H9 (cell line): Measurements from ENCODE around the gene MRPL28. TPM values are rescaled to one million over a fixed set of nuclear protein-coding genes. Genes with fewer than 3 reads are reported as not detected.

Experiments
- DNase-seq: peaks from one replicate; pipeline ENCODE4 v3.0.0-alpha.2; 2017
- H2AFZ ChIP-seq: one replicate; pipeline ENCODE4 v1.6.1; 2013; ENCODE audit warnings: mild to moderate bottlenecking, low read length, control low read depth, moderate library complexity
- H2AK5ac ChIP-seq: 2 replicates; pipeline ENCODE4 v1.6.1; 2013; ENCODE audit warnings: low read length, control low read depth, mixed read lengths; ENCODE audit not compliant: insufficient read length
- H2BK120ac ChIP-seq: one replicate; pipeline ENCODE4 v1.6.1; 2013; ENCODE audit warnings: low read depth, mild to moderate bottlenecking, low read length, control low read depth, inconsistent platforms; ENCODE audit not compliant: poor library complexity, severe bottlenecking
- H2BK12ac ChIP-seq: 2 replicates; pipeline ENCODE4 v1.6.1; 2013; ENCODE audit warnings: low read length, control low read depth, mixed read lengths, low read depth; ENCODE audit not compliant: insufficient read length
- H2BK15ac ChIP-seq: 2 replicates; pipeline ENCODE4 v1.6.1; 2013; ENCODE audit warnings: low read depth, low read length, control low read depth
- H2BK20ac ChIP-seq: one replicate; pipeline ENCODE4 v1.6.1; 2013; ENCODE audit warnings: low read depth, mild to moderate bottlenecking, low read length, control low read depth, inconsistent platforms; ENCODE audit not compliant: poor library complexity, severe bottlenecking
- H2BK5ac ChIP-seq: 2 replicates; pipeline ENCODE4 v1.6.1; 2013; ENCODE audit warnings: low read length, control low read depth, mixed read lengths; ENCODE audit not compliant: insufficient read length
- H3K14ac ChIP-seq: 2 replicates; pipeline ENCODE4 v1.6.1; 2013; ENCODE audit warnings: low read length, control low read depth; ENCODE audit not compliant: insufficient read depth
- H3K18ac ChIP-seq: 2 replicates; pipeline ENCODE4 v1.6.1; 2013; ENCODE audit warnings: low read depth, mild to moderate bottlenecking, mixed read lengths, low read length, control low read depth; ENCODE audit not compliant: insufficient read length
- H3K23ac ChIP-seq: 2 replicates; pipeline ENCODE4 v1.6.1; 2013; ENCODE audit warnings: low read length, control low read depth, mixed read lengths, low read depth; ENCODE audit not compliant: insufficient read length
- H3K23me2 ChIP-seq: 2 replicates; pipeline ENCODE4 v1.6.1; 2013; ENCODE audit warnings: low read depth, mild to moderate bottlenecking, mixed read lengths, low read length, control low read depth; ENCODE audit not compliant: insufficient read length, poor library complexity, severe bottlenecking
- H3K27ac ChIP-seq: 2 replicates; pipeline ENCODE4 v1.5.1; 2013; ENCODE audit warnings: low read length, control low read depth, mixed read lengths, low read depth; ENCODE audit not compliant: insufficient read length
- H3K27me3 ChIP-seq: 2 replicates; pipeline ENCODE4 v1.6.1; 2013; ENCODE audit warnings: low read length, control low read depth, inconsistent platforms; ENCODE audit not compliant: insufficient read depth
- H3K4ac ChIP-seq: 2 replicates; pipeline ENCODE4 v1.6.1; 2013; ENCODE audit warnings: low read depth, mild to moderate bottlenecking, control low read depth, inconsistent platforms, low read length, moderate library complexity
- H3K4me1 ChIP-seq: 2 replicates; pipeline ENCODE4 v1.6.1; 2013; ENCODE audit warnings: low read length, control low read depth, inconsistent platforms; ENCODE audit not compliant: insufficient read depth
- H3K4me2 ChIP-seq: 2 replicates; pipeline ENCODE4 v1.6.1; 2013; ENCODE audit warnings: low read length, control low read depth, mixed read lengths; ENCODE audit not compliant: insufficient read length, insufficient read depth
- H3K56ac ChIP-seq: 2 replicates; pipeline ENCODE4 v1.6.1; 2013; ENCODE audit warnings: low read depth, mild to moderate bottlenecking, mixed read lengths, low read length, control low read depth; ENCODE audit not compliant: insufficient read length
- H3K79me1 ChIP-seq: 2 replicates; pipeline ENCODE4 v1.6.1; 2013; ENCODE audit warnings: low read depth, mild to moderate bottlenecking, moderate library complexity, low read length, control low read depth, inconsistent platforms; ENCODE audit not compliant: insufficient read depth, poor library complexity, severe bottlenecking
- H3K79me2 ChIP-seq: 2 replicates; pipeline ENCODE4 v1.6.1; 2013; ENCODE audit warnings: low read length, control low read depth, inconsistent platforms; ENCODE audit not compliant: insufficient read depth
- H3K9ac ChIP-seq: 2 replicates; pipeline ENCODE4 v1.6.1; 2013; ENCODE audit warnings: low read length, control low read depth, mixed read lengths; ENCODE audit not compliant: insufficient read length; ENCODE audit errors: extremely low read depth
- H3K9me3 ChIP-seq: one replicate; pipeline ENCODE4 v1.6.1; 2013; ENCODE audit warnings: low read depth, low read length, inconsistent platforms; ENCODE audit not compliant: control insufficient read depth
- H3T11ph ChIP-seq: one replicate; pipeline ENCODE4 v1.6.1; 2013; ENCODE audit warnings: mild to moderate bottlenecking, low read length, control low read depth, inconsistent platforms
- H4K20me1 ChIP-seq: one replicate; pipeline ENCODE4 v1.6.1; 2013; ENCODE audit not compliant: control insufficient read depth, insufficient read length, insufficient read depth
- H4K5ac ChIP-seq: 2 replicates; pipeline ENCODE4 v1.6.1; 2013; ENCODE audit warnings: low read depth, mild to moderate bottlenecking, mixed read lengths, low read length, control low read depth; ENCODE audit not compliant: insufficient read length
- H4K8ac ChIP-seq: replicated peaks from 2 replicates; pipeline ENCODE4 v1.6.1; 2013; ENCODE audit warnings: low read length, control low read depth, mixed read lengths, low read depth; ENCODE audit not compliant: insufficient read length
- H4K91ac ChIP-seq: 2 replicates; pipeline ENCODE4 v1.6.1; 2013; ENCODE audit warnings: low read depth, mild to moderate bottlenecking, moderate library complexity, mixed read lengths, low read length, control low read depth; ENCODE audit not compliant: insufficient read length
- H3K27ac Mint-ChIP-seq, 3 experiments: 2 replicates in 2 of 3; 3 replicates in 1 of 3; pipeline ENCODE4 v1.8.0; 2020 to 2021; ENCODE audit warnings: mixed read lengths in 3 of 3, mild to moderate bottlenecking in 1 of 3, moderate library complexity in 1 of 3
- H3K27me3 Mint-ChIP-seq: 2 replicates; pipeline ENCODE4 v1.8.0; 2021; ENCODE audit warnings: low read depth, mild to moderate bottlenecking, moderate library complexity, mixed read lengths
- H3K36me3 Mint-ChIP-seq, 3 experiments: 2 replicates in 2 of 3; 3 replicates in 1 of 3; pipeline ENCODE4 v1.8.0; 2020 to 2021; ENCODE audit warnings: low read depth in 3 of 3, mixed read lengths in 3 of 3; ENCODE audit not compliant: insufficient read depth in 1 of 3
- H3K4me1 Mint-ChIP-seq, 2 experiments: 2 replicates each; pipeline ENCODE4 v1.8.0; 2020; ENCODE audit warnings: mixed read lengths in 2 of 2
- H3K4me3 Mint-ChIP-seq, 2 experiments: 2 replicates in 1 of 2; 3 replicates in 1 of 2; pipeline ENCODE4 v1.8.0; 2020 to 2021; ENCODE audit warnings: mild to moderate bottlenecking in 2 of 2, mixed read lengths in 2 of 2, moderate library complexity in 1 of 2
- H3K9me3 Mint-ChIP-seq, 2 experiments: 2 replicates in 1 of 2; 3 replicates in 1 of 2; pipeline ENCODE4 v1.8.0; 2020; ENCODE audit warnings: mild to moderate bottlenecking in 2 of 2, mixed read lengths in 2 of 2, moderate library complexity in 1 of 2
- CTCF ChIP-seq: fragments of 200-600 bp; sonication (generic); conservative IDR thresholded peaks from 3 replicates; pipeline ENCODE4 v1.8.0; 2021; ENCODE audit warnings: antibody characterized with exemption, mild to moderate bottlenecking
- WGBS: extraction: QIAGEN DNeasy Blood & Tissue Kit; methylation state at CpG from one replicate; pipeline ENCODE4 v1.1.7; 2013; ENCODE audit warnings: missing lambda C conversion rate, low lambda C conversion rate, mixed read lengths; ENCODE audit not compliant: insufficient read length; ENCODE audit errors: extremely low coverage; 5-methylcytosine and 5-hydroxymethylcytosine counted together
- total RNA-seq: library from RNA; stranded (reverse); gene quantifications from 2 replicates; pipeline ENCODE4 v1.2.1, GENCODE V29; 2021

MRPL28 gene
- total RNA-seq, 1 experiment from 2014 or later = 154 TPM

GRCh38 chr16:404971-405486 is 34.7 kb upstream of the MRPL28 start:
- WGBS = no CpG with 5 or more reads among the region's 12 CpGs

More at GRCh38 chr16:404971-405486, 34.7 kb upstream of the MRPL28 start:
- H2BK12ac ChIP-seq = no peak overlapping the region
- no peak overlapping the region for H4K91ac ChIP-seq
- H2BK20ac ChIP-seq = no peak overlapping the region
- no peaks in the 10 kb centered on the region; a peak in 1 of 5 replicates for H3K9me3 Mint-ChIP-seq
- no peak overlapping the region for H2AFZ ChIP-seq
- no peaks in the 10 kb centered on the region for H3K27me3 Mint-ChIP-seq
- no peak overlapping the region for H3K14ac ChIP-seq
- H3K18ac ChIP-seq = no peak overlapping the region
- DNase-seq = no peak
- no peak overlapping the region for H3T11ph ChIP-seq
- H4K8ac ChIP-seq = no peak overlapping the region
- no peak overlapping the region for H3K23ac ChIP-seq
- H3K9ac ChIP-seq = no peak overlapping the region
- no peaks in the 10 kb centered on the region for H3K9me3 ChIP-seq
- no peak overlapping the region for H3K4ac ChIP-seq
- H3K79me1 ChIP-seq = no peaks in the 10 kb centered on the region
- H3K4me3 Mint-ChIP-seq = no peak overlapping the region; a peak in 1 of 5 replicates
- no peak for TF ChIP-seq CTCF
- no peak overlapping the region for H3K56ac ChIP-seq
- H3K27ac Mint-ChIP-seq = no peak overlapping the region
- peaks cover 6 to 16% (median 15%) of the 10 kb centered on the region in 3 experiments; a peak in 6 of 7 replicates for H3K36me3 Mint-ChIP-seq
- H3K79me2 ChIP-seq = no peaks in the 10 kb centered on the region
- H3K4me1 Mint-ChIP-seq = peaks cover 7% of the 10 kb centered on the region in 2 experiments
- H3K4me1 ChIP-seq = no peaks in the 10 kb centered on the region
- H3K4me2 ChIP-seq = no peak overlapping the region
- H3K23me2 ChIP-seq = no peaks in the 10 kb centered on the region
- no peak overlapping the region for H2BK5ac ChIP-seq
- no peak overlapping the region for H2BK120ac ChIP-seq
- H4K5ac ChIP-seq = no peak overlapping the region
- H3K27me3 ChIP-seq = no peaks in the 10 kb centered on the region
- H2BK15ac ChIP-seq = peak overlapping the region; percentile 10; the same call in 1 of the 2 replicates
- no peaks in the 10 kb centered on the region for H4K20me1 ChIP-seq
- H2AK5ac ChIP-seq = no peak overlapping the region
- no peak overlapping the region for H3K27ac ChIP-seq
